Fibroblast of the aortic adventitia (primary cell): ENCODE data around the gene ZNF629. TPM values are rescaled to one million over a fixed set of nuclear protein-coding genes. Genes with fewer than 3 reads are reported as not detected.
"Not testable (repeated sequence)": the region's sequence is repeated elsewhere in the genome, so short reads cannot be mapped to it uniquely, and the experiment has no call there.

ENCODE experiments used
- DNase-seq: peaks from one replicate; pipeline ENCODE4 v3.0.0-alpha.2; 2010; ENCODE audit warnings: low read depth
- H3K4me3 ChIP-seq: 2 replicates; pipeline ENCODE4 v1.5.1; 2011; ENCODE audit warnings: low read depth, mild to moderate bottlenecking, control low read depth, low read length, moderate library complexity
- CTCF ChIP-seq: IDR thresholded peaks from 2 replicates; pipeline ENCODE4 v1.5.1; 2011; ENCODE audit warnings: mild to moderate bottlenecking, low read length, control low read depth, inconsistent platforms; ENCODE audit not compliant: insufficient read depth
- total RNA-seq: library from RNA; depleted of rRNA; stranded (reverse); fragments of >200 nt; gene quantifications from 2 replicates; pipeline ENCODE4 v1.2.3, GENCODE V29; 2012; ENCODE audit warnings: low replicate concordance

The ZNF629 gene
- total RNA-seq, 1 donor: 15.0 TPM

- DNase-seq: no peak
Measured at GRCh38 chr16:30816769-30817168, 29.8 kb upstream of the ZNF629 start.

GRCh38 chr16:30813821-30814189, 26.8 kb upstream of the ZNF629 start:
- H3K4me3 ChIP-seq: peak overlapping the region; percentile 74
- no peak for DNase-seq
- TF ChIP-seq CTCF: no peak

More at GRCh38 chr16:30816769-30817168, 29.8 kb upstream of the ZNF629 start:
- no peak for TF ChIP-seq CTCF
- no peak overlapping the region for H3K4me3 ChIP-seq

- H3K4me3 ChIP-seq, DNase-seq: not testable (repeated sequence)
Measured at GRCh38 chr16:30809675-30810074, 22.7 kb upstream of the ZNF629 start.

GRCh38 chr16:30808890-30809426, 22.0 kb upstream of the ZNF629 start:
- DNase-seq, H3K4me3 ChIP-seq: not testable (repeated sequence)

- DNase-seq: no peak
- TF ChIP-seq CTCF: no peak
- H3K4me3 ChIP-seq: no peak overlapping the region
Measured at GRCh38 chr16:30808146-30808545, 21.1 kb upstream of the ZNF629 start.

- DNase-seq: peak; percentile 80
- TF ChIP-seq CTCF: no peak
- peak overlapping the region; percentile 84 for H3K4me3 ChIP-seq
Measured at GRCh38 chr16:30805370-30806169, 18.6 kb upstream of the ZNF629 start.

- no peak for DNase-seq
- H3K4me3 ChIP-seq: peak overlapping the region; percentile 84
- no peak for TF ChIP-seq CTCF
Measured at GRCh38 chr16:30805056-30805369, 18.0 kb upstream of the ZNF629 start.

GRCh38 chr16:30802936-30803335, 15.9 kb upstream of the ZNF629 start:
- DNase-seq: no peak
- no peak for TF ChIP-seq CTCF

More at GRCh38 chr16:30802936-30803335, 15.9 kb upstream of the ZNF629 start:
- H3K4me3 ChIP-seq: no peak overlapping the region
